HEK293 (cell line): ENCODE measurements around the gene NCKAP5.
A peak's percentile ranks its signal among the peaks of the same experiment; 100 is the strongest.

Experiments
- CTCF ChIA-PET: fragments of 350-600 bp; formaldehyde crosslinking; extraction: SDS; loops from one replicate; lab custom pipeline; 2021; ENCODE audit warnings: antibody characterized with exemption; lab: Yijun Ruan, JAX
- POLR2A ChIA-PET: fragments of 300-600 bp; formaldehyde crosslinking; extraction: SDS; loops from one replicate; lab custom pipeline; 2020; ENCODE audit warnings: antibody characterized with exemption, inconsistent platforms; lab: Yijun Ruan, JAX
- H3K27ac ChIP-seq: fragments of 200-500 bp; sonication (Bioruptor generic); 2 replicates; pipeline ENCODE4 v1.5.1; 2014; ENCODE audit warnings: low read depth, low read length, control low read depth, inconsistent platforms; ENCODE audit errors: extremely low read depth
- H3K36me3 ChIP-seq, 2 experiments: fragments of 200-500 bp in 1 of 2; sonication (Bioruptor generic) in 1 of 2; 1 replicate in 1 of 2; 2 replicates in 1 of 2; pipeline ENCODE4 v1.5.1; 2014 to 2017; ENCODE audit warnings: inconsistent platforms in 2 of 2, low read length in 2 of 2; ENCODE audit not compliant: control insufficient read depth in 2 of 2, insufficient read depth in 1 of 2
- H3K4me1 ChIP-seq: fragments of 200-500 bp; sonication (Bioruptor generic); 2 replicates; pipeline ENCODE4 v1.5.1; 2014; ENCODE audit warnings: mild to moderate bottlenecking, low read length, inconsistent platforms; ENCODE audit not compliant: control insufficient read depth, insufficient read depth
- H3K4me3 ChIP-seq: 2 replicates; pipeline ENCODE4 v1.5.1; 2011; ENCODE audit warnings: low read depth, mild to moderate bottlenecking, control low read depth, low read length, moderate library complexity
- H3K9me3 ChIP-seq: fragments of 200-500 bp; sonication (Bioruptor generic); 2 replicates; pipeline ENCODE4 v1.5.1; 2014; ENCODE audit warnings: low read depth, low read length, inconsistent platforms; ENCODE audit not compliant: control insufficient read depth, insufficient read depth
- KLF8 ChIP-seq: fragments of 450-650 bp; formaldehyde crosslinking; IDR thresholded peaks from 2 replicates; pipeline ENCODE4 v1.5.1; 2016; ENCODE audit warnings: missing biosample characterization, missing genetic modification characterization
- SALL2 ChIP-seq: fragments of 450-650 bp; formaldehyde crosslinking; IDR thresholded peaks from 2 replicates; pipeline ENCODE4 v1.5.0; 2017; ENCODE audit warnings: missing biosample characterization, mild to moderate bottlenecking, missing genetic modification characterization, borderline replicate concordance
- SCRT1 ChIP-seq: fragments of 450-650 bp; formaldehyde crosslinking; IDR thresholded peaks from 2 replicates; pipeline ENCODE4 v1.5.1; 2016; ENCODE audit warnings: missing biosample characterization, missing genetic modification characterization, borderline replicate concordance
- SCRT2 ChIP-seq: fragments of 450-650 bp; formaldehyde crosslinking; IDR thresholded peaks from 2 replicates; pipeline ENCODE4 v1.5.1; 2016; ENCODE audit warnings: missing biosample characterization, missing genetic modification characterization
- YY1 ChIP-seq: fragments of 450-650 bp; formaldehyde crosslinking; IDR thresholded peaks from 2 replicates; pipeline ENCODE4 v1.5.1; 2018; ENCODE audit warnings: missing biosample characterization, missing genetic modification characterization
- ZBTB48 ChIP-seq: fragments of 450-650 bp; formaldehyde crosslinking; IDR thresholded peaks from 2 replicates; pipeline ENCODE4 v1.5.1; 2016; ENCODE audit warnings: missing biosample characterization, missing genetic modification characterization
- ZNF112 ChIP-seq: fragments of 450-650 bp; formaldehyde crosslinking; IDR thresholded peaks from 2 replicates; pipeline ENCODE4 v1.5.0; 2017; ENCODE audit warnings: missing biosample characterization, missing genetic modification characterization
- ZNF155 ChIP-seq: fragments of 450-650 bp; formaldehyde crosslinking; IDR thresholded peaks from 2 replicates; pipeline ENCODE4 v1.5.1; 2016; ENCODE audit warnings: missing biosample characterization, missing genetic modification characterization
- ZNF16 ChIP-seq: fragments of 450-650 bp; formaldehyde crosslinking; IDR thresholded peaks from 2 replicates; pipeline ENCODE4 v1.5.1; 2016; ENCODE audit warnings: low read depth, missing biosample characterization, missing genetic modification characterization
- ZNF214 ChIP-seq: fragments of 450-650 bp; formaldehyde crosslinking; IDR thresholded peaks from 2 replicates; pipeline ENCODE4 v1.5.1; 2017; ENCODE audit warnings: missing biosample characterization, mild to moderate bottlenecking, missing genetic modification characterization, borderline replicate concordance
- ZNF24 ChIP-seq: fragments of 450-650 bp; formaldehyde crosslinking; IDR thresholded peaks from 2 replicates; pipeline ENCODE4 v1.5.1; 2016; ENCODE audit warnings: missing biosample characterization, missing genetic modification characterization
- ZNF248 ChIP-seq: fragments of 450-650 bp; formaldehyde crosslinking; IDR thresholded peaks from 2 replicates; pipeline ENCODE4 v1.5.1; 2017; ENCODE audit warnings: missing biosample characterization, missing genetic modification characterization
- ZNF311 ChIP-seq: fragments of 450-650 bp; formaldehyde crosslinking; IDR thresholded peaks from 2 replicates; pipeline ENCODE4 v1.5.1; 2017; ENCODE audit warnings: missing biosample characterization, missing genetic modification characterization, borderline replicate concordance
- ZNF37A ChIP-seq: fragments of 450-650 bp; IDR thresholded peaks from 2 replicates; pipeline ENCODE4 v1.5.1; 2018; ENCODE audit warnings: missing biosample characterization, missing genetic modification characterization
- ZNF548 ChIP-seq: fragments of 450-650 bp; formaldehyde crosslinking; IDR thresholded peaks from 2 replicates; pipeline ENCODE4 v1.5.1; 2016; ENCODE audit warnings: missing biosample characterization, missing genetic modification characterization
- ZNF549 ChIP-seq: fragments of 450-650 bp; IDR thresholded peaks from 2 replicates; pipeline ENCODE4 v1.5.1; 2018; ENCODE audit warnings: missing biosample characterization, missing genetic modification characterization, mild to moderate bottlenecking, inconsistent platforms, moderate library complexity
- TF ChIP-seq, protein P1 (sequence below): sonication (generic); formaldehyde crosslinking; IDR thresholded peaks from 2 replicates; pipeline ENCODE4 v1.8.1; 2022; ENCODE audit warnings: mild to moderate bottlenecking, moderate library complexity, missing genetic modification reagents
- TF ChIP-seq, protein P2 (sequence below): fragments of 450-650 bp; formaldehyde crosslinking; IDR thresholded peaks from 2 replicates; pipeline ENCODE4 v1.5.1; 2016; ENCODE audit warnings: missing biosample characterization, missing genetic modification characterization
- TF ChIP-seq, protein P3 (sequence below): fragments of 450-650 bp; formaldehyde crosslinking; IDR thresholded peaks from 2 replicates; pipeline ENCODE4 v1.5.1; 2017; ENCODE audit warnings: missing biosample characterization, missing genetic modification characterization

Gene NCKAP5

DNA sequence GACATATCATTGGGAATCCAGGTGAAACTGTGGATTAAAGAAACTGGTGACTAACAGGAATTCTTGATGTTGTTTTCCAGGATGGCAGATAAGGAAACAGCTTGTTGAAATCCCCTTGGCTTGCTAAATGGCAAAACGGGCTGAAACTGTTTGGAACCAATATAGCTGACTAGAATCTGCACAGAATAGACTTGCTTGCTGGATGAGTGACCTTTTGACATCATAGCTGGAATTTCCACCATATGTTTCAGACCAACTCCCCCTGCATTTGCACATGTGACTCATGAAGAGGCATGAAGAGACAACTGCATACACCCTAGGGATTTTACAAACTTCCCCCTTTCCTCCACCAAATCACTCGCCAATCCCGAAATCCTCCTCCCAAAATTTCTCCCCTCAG, 810.6 kb downstream of the NCKAP5 start (continued):
- TF ChIP-seq SALL2 (tag by site-specific recombination): no peak
- TF ChIP-seq ZNF311 (tag by site-specific recombination): no peak
- TF ChIP-seq ZNF214 (tag by site-specific recombination): no peak
- TF ChIP-seq, protein P1, sequence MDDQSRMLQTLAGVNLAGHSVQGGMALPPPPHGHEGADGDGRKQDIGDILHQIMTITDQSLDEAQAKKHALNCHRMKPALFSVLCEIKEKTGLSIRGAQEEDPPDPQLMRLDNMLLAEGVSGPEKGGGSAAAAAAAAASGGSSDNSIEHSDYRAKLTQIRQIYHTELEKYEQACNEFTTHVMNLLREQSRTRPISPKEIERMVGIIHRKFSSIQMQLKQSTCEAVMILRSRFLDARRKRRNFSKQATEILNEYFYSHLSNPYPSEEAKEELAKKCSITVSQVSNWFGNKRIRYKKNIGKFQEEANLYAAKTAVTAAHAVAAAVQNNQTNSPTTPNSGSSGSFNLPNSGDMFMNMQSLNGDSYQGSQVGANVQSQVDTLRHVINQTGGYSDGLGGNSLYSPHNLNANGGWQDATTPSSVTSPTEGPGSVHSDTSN (CRISPR knock-in tag): no peak
- no peak for TF ChIP-seq ZNF112 (tag by site-specific recombination)
- TF ChIP-seq ZNF37A (tag by site-specific recombination): no peak
- no peak for TF ChIP-seq KLF8 (tag by site-specific recombination)
- TF ChIP-seq ZNF24 (tag by site-specific recombination): no peak
- TF ChIP-seq, all 188 proteins: peak for 0

DNA sequence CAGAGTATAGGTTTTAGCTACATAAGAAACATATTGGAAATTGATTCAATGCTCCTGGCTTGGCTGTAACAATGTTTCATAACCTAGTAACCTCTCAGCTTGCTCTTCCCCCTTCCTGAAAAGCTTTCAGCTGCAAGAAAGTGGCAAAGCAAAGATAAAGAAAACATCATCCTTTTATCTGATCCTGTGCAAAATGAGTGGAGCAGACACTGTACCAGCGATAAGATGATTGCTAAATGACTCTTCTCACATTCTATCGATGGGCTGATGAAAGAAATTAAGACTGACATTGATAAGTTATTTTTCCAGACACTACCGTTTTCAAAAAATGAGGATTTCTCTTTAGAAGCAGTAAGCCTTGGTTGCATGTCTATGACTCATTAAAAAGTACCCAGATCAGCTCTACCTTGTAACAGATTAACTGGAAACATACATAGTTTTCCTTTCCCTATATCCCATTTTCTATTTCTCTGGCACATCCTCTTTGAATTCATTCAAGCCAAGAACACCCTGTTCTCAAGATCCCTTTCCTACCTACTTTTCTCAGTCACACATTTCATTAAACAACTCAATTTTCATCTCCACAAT, 811.2 kb downstream of the NCKAP5 start:
- POLR2A ChIA-PET: no interaction called here
- Histone ChIP-seq H3K4me3 (no peak overlapping the region), H3K27ac (no peak overlapping the region), H3K9me3 (no peaks in the 10 kb centered on the region), H3K4me1 (no peaks in the 10 kb centered on the region), H3K36me3 (no peaks in the 10 kb centered on the region)
- TF ChIP-seq ZBTB48 (tag by site-specific recombination) (no peak), ZNF155 (tag by site-specific recombination) (no peak), ZNF549 (tag by site-specific recombination) (no peak), ZNF248 (tag by site-specific recombination) (no peak), YY1 (tag by site-specific recombination) (no peak), ZNF548 (tag by site-specific recombination) (no peak)
- TF ChIP-seq, protein P2, sequence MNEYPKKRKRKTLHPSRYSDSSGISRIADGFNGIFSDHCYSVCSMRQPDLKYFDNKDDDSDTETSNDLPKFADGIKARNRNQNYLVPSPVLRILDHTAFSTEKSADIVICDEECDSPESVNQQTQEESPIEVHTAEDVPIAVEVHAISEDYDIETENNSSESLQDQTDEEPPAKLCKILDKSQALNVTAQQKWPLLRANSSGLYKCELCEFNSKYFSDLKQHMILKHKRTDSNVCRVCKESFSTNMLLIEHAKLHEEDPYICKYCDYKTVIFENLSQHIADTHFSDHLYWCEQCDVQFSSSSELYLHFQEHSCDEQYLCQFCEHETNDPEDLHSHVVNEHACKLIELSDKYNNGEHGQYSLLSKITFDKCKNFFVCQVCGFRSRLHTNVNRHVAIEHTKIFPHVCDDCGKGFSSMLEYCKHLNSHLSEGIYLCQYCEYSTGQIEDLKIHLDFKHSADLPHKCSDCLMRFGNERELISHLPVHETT: no peak
- TF ChIP-seq, protein P3, sequence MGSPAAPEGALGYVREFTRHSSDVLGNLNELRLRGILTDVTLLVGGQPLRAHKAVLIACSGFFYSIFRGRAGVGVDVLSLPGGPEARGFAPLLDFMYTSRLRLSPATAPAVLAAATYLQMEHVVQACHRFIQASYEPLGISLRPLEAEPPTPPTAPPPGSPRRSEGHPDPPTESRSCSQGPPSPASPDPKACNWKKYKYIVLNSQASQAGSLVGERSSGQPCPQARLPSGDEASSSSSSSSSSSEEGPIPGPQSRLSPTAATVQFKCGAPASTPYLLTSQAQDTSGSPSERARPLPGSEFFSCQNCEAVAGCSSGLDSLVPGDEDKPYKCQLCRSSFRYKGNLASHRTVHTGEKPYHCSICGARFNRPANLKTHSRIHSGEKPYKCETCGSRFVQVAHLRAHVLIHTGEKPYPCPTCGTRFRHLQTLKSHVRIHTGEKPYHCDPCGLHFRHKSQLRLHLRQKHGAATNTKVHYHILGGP (tag by site-specific recombination): no peak
- CTCF ChIA-PET: no interaction called here

DNA sequence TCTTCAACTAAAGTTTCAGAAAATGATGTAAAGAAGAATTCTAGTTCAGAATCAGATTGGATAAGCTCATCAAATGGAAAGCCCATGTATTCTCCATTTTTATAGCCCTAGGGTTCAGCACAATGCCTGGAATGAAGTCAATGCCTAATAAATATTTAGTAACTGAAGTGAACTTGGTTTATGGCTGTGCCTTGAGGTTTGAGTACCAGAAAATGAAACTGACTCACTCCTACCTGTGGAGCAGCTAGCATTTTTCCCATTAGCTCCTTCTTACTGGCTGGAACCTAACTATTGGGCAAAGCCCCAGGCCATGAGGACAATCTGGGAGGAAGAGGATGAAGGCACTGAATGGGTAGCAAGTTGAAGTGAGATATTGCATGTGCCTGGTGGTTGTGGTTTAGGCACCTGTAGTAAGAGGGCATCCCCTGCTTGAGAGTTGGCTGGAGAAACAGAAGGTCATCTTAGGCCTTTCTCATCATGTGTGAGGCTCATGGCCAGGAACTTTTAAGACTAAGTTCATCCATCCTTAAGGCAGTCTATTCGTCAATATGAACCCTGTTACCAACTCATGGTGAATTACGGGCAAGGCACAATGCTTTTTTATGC, 813.3 kb downstream of the NCKAP5 start:
- H3K9me3 ChIP-seq: no peaks in the 10 kb centered on the region
- TF ChIP-seq ZNF16 (no peak), SCRT1 (tag by site-specific recombination) (0 out of 2 replicates have a peak, but pooled peaks have one; percentile 26), SCRT2 (tag by site-specific recombination) (peak; percentile 51; the same call in 1 of the 2 replicates)
- POLR2A ChIA-PET: no interaction called here
- no peaks in the 10 kb centered on the region for H3K36me3 ChIP-seq
- no peak overlapping the region for H3K4me3 ChIP-seq
- CTCF ChIA-PET: interaction anchor here (0.7 kb wide), 1 partner anchor 70 kb away, joined by 3 read pairs; no protein-coding TSS in a partner anchor
- no peak overlapping the region for H3K27ac ChIP-seq
- H3K4me1 ChIP-seq: no peaks in the 10 kb centered on the region
